Neural crest cell (in vitro differentiated cells): ENCODE measurements around the gene SNN. TPM values are rescaled to one million over a fixed set of nuclear protein-coding genes. Genes with fewer than 3 reads are reported as not detected.

Experiments used
- DNase-seq: peaks from one replicate; pipeline ENCODE4 v3.0.0; 2021; ENCODE audit warnings: low read depth, mixed read lengths, low spot score
- H3K27ac Mint-ChIP-seq: one replicate; pipeline ENCODE4 v1.8.0; 2021; ENCODE audit warnings: mild to moderate bottlenecking, mixed read lengths; ENCODE audit not compliant: unreplicated experiment
- H3K27me3 Mint-ChIP-seq: 2 replicates; pipeline ENCODE4 v1.8.0; 2021; ENCODE audit warnings: low read depth, mild to moderate bottlenecking, mixed read lengths
- H3K36me3 Mint-ChIP-seq: 2 replicates; pipeline ENCODE4 v1.8.0; 2021; ENCODE audit warnings: low read depth, mild to moderate bottlenecking, mixed read lengths
- H3K4me1 Mint-ChIP-seq: 2 replicates; pipeline ENCODE4 v1.8.0; 2021; ENCODE audit warnings: mixed read lengths
- H3K4me3 Mint-ChIP-seq: one replicate; pipeline ENCODE4 v1.8.0; 2021; ENCODE audit warnings: mild to moderate bottlenecking, mixed read lengths
- H3K9me3 Mint-ChIP-seq: 2 replicates; pipeline ENCODE4 v1.8.0; 2021; ENCODE audit warnings: mixed read lengths
- CTCF ChIP-seq: fragments of 200-600 bp; sonication (generic); conservative IDR thresholded peaks from 2 replicates; pipeline ENCODE4 v1.5.0; 2021; ENCODE audit warnings: antibody characterized with exemption, mild to moderate bottlenecking
- total RNA-seq: library from RNA; stranded (reverse); gene quantifications from 2 replicates; pipeline ENCODE4 v1.2.1, GENCODE V29; 2021

SNN gene
- total RNA-seq, 1 donor from 2014 or later, result 93.5 TPM

GRCh38 chr16:11708421-11708820 is 40.2 kb downstream of the SNN start:
- Mint-ChIP-seq H3K4me1 (no peaks in the 10 kb centered on the region), H3K9me3 (no peaks in the 10 kb centered on the region), H3K27me3 (no peaks in the 10 kb centered on the region), H3K4me3 (no peak overlapping the region), H3K27ac (no peak overlapping the region), H3K36me3 (no peaks in the 10 kb centered on the region)
- DNase-seq, result no peak
- no peak for TF ChIP-seq CTCF

GRCh38 chr16:11711662-11712061 is 43.4 kb downstream of the SNN start:
- Mint-ChIP-seq H3K36me3 (peaks cover 5% of the 10 kb centered on the region), H3K4me3 (no peak overlapping the region), H3K4me1 (peaks cover 4% of the 10 kb centered on the region), H3K27me3 (no peaks in the 10 kb centered on the region), H3K27ac (no peak overlapping the region), H3K9me3 (no peaks in the 10 kb centered on the region)
- no peak for DNase-seq
- TF ChIP-seq CTCF, result no peak

DNA sequence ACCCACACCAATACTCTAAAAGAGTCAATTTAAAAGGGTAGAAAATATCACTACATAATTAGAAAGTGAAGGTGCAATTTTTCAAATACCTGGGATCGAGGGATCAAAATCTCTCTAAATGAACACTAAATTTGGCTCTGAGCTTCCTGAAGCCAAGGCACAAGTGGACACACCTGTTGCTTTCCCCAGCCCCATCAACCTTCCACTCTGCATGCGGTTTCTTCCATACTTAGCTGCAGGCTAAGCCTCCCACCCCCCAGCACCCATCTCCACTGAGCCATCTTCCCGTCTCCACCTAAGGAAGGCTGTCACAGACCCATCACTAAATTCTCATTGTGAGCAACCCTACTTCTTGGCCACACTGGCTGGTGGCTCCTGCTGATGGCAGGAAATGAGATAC is 43.9 kb downstream of the SNN start:
- TF ChIP-seq CTCF, result no peak
- no peak for DNase-seq
- no peak overlapping the region for H3K4me3 Mint-ChIP-seq
- H3K27me3 Mint-ChIP-seq, result no peaks in the 10 kb centered on the region
- H3K36me3 Mint-ChIP-seq, result peaks cover 5% of the 10 kb centered on the region
- peaks cover 4% of the 10 kb centered on the region for H3K4me1 Mint-ChIP-seq
- no peaks in the 10 kb centered on the region for H3K9me3 Mint-ChIP-seq
- H3K27ac Mint-ChIP-seq, result no peak overlapping the region

GRCh38 chr16:11715246-11715947 is 47.1 kb downstream of the SNN start:
- H3K27me3 Mint-ChIP-seq, result no peaks in the 10 kb centered on the region
- TF ChIP-seq CTCF, result no peak
- DNase-seq, result no peak
- H3K36me3 Mint-ChIP-seq, result peaks cover 11% of the 10 kb centered on the region
- no peaks in the 10 kb centered on the region for H3K9me3 Mint-ChIP-seq
- H3K4me1 Mint-ChIP-seq, result peaks cover 17% of the 10 kb centered on the region
- H3K4me3 Mint-ChIP-seq, result no peak overlapping the region
- no peak overlapping the region for H3K27ac Mint-ChIP-seq

DNA sequence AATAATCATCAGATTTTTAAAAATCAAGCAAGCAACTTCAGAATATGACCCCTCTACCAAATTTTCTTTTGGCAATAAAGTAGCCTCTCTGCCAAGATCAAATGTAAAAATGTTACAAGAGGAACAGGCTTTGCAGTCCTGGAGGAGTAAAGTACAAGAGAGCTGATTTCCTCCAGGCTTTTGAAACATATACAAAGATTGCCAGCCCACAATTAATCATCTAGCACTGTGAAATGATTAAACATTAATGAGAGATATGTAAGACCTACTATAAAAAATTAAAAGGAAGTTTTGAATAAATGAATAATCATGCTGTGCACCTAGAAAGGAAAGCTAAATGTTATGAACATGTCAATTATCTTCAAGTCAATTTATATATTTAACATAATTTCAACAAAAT is 48.1 kb downstream of the SNN start:
- no peak for TF ChIP-seq CTCF
- H3K27me3 Mint-ChIP-seq, result no peaks in the 10 kb centered on the region
- H3K9me3 Mint-ChIP-seq, result no peaks in the 10 kb centered on the region
- H3K36me3 Mint-ChIP-seq, result peaks cover 11% of the 10 kb centered on the region
- H3K4me3 Mint-ChIP-seq, result no peak overlapping the region
- no peak overlapping the region for H3K27ac Mint-ChIP-seq
- no peak for DNase-seq
- peaks cover 17% of the 10 kb centered on the region for H3K4me1 Mint-ChIP-seq
